GM13976 (cell line): ENCODE data around the gene CTPS2.

ENCODE experiments used
- DNase-seq: peaks from one replicate; pipeline ENCODE4 v3.0.0; 2012; ENCODE audit warnings: low spot score
- CTCF ChIP-seq: IDR thresholded peaks from 2 replicates; pipeline ENCODE4 v1.5.1; 2012; ENCODE audit warnings: borderline replicate concordance, mild to moderate bottlenecking; ENCODE audit not compliant: insufficient read depth; ENCODE audit errors: extremely low read depth, missing control alignments, control extremely low read depth
- in situ Hi-C: fragments of 300-500 bp; cut with MboI; formaldehyde crosslinking; loops from one replicate; pipeline ENCODE4 v1.12.0; 2022; ENCODE audit warnings: low sequenced_read_pairs, mixed read lengths, inconsistent platforms; ENCODE audit not compliant: unreplicated experiment

Gene CTPS2

GRCh38 chrX:16714504-16714903 is 2.0 kb upstream of the CTPS2 start:
- in situ Hi-C loops, result no loop called here
- DNase-seq, result no peak
- no peak for TF ChIP-seq CTCF

GRCh38 chrX:16711893-16712547 is 449 bp downstream of the CTPS2 start:
- TF ChIP-seq CTCF, result no peak
- peak; percentile 43 for DNase-seq
- in situ Hi-C loops, result no loop called here

- in situ Hi-C loops, result no loop called here
- no peak for DNase-seq
- no peak for TF ChIP-seq CTCF
Measured at GRCh38 chrX:16711219-16711811, 1.2 kb downstream of the CTPS2 start.

GRCh38 chrX:16708016-16708415 is 4.5 kb downstream of the CTPS2 start:
- in situ Hi-C loops, result no loop called here
- DNase-seq, result no peak
- TF ChIP-seq CTCF, result no peak

- TF ChIP-seq CTCF, result no peak
- in situ Hi-C loops, result no loop called here
- DNase-seq, result no peak
Measured at GRCh38 chrX:16705370-16705769, 7.1 kb downstream of the CTPS2 start.

DNA sequence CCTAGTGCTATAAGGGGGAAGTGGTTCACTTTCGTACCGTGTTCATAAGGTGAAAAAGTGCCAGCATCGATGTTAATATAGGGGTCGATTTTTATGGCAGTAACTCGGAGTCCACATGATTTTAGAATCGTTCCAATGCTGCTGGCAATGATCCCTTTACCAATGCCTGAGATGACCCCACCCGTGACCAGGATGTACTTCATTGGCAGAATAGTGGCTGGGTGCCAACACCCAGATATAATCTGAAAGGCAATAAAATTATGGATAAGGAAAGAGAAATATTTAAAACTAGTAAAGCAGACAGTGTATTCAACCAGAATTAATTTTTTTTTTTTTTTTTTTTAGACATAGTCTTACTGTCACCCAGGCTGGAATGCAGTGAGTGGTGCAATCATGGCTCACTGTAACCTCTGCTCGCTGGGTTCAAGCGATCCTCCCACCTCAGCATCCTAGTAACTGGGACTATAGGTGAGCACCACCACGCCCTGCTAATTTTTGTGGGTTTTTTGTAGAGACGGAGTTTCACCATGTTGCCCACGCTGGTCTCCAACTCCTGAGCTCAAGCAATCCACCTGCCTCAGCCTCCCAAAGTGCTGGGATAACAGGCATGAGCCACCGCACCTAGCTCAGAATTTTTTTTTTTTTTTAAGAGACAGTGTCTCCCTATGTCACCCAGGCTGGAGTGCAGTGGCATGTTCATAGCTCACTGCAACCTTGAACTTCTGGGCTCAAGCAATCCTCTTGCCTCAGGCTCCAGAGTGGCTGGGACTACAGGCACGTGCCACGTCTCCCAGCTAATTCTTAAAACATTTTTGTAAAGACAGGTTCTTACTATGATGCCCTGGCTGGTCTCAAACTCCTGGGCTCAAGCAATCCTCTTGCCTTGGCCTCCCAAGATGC is 9.5 kb downstream of the CTPS2 start:
- no peak for TF ChIP-seq CTCF
- in situ Hi-C loops, result no loop called here
- DNase-seq, result no peak
